Measurements from ENCODE around the gene SMIM22.

SMIM22 gene, protein sequence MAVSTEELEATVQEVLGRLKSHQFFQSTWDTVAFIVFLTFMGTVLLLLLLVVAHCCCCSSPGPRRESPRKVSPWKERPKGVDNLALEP

GRCh38 chr16:4795181-4795827 is at the start of gene SMIM22:
Gene SMIM22, plus strand, starts transcription at chr16:4795369. Its CDS starts 366 bp downstream, at chr16:4795735.
- Histone ChIP-seq H3K4me3 (ENCODE audit: low read depth, low read length) (no peak within 1 kb of the TSS), H2AFZ (ENCODE audit: low read length, unreplicated experiment) (no peak within 1 kb of the TSS)

GRCh38 chr16:4746215-4746614 is 49.0 kb upstream of the SMIM22 start:
- H3K4me3 ChIP-seq (ENCODE audit: low read depth, low read length), result no peak overlapping the region
- no peaks in the 10 kb centered on the region for H3K79me2 ChIP-seq (ENCODE audit: control insufficient read depth, insufficient read depth, low read length, unreplicated experiment)
- no peak overlapping the region for H2AFZ ChIP-seq (ENCODE audit: low read length, unreplicated experiment)
- no peak overlapping the region for H3K27ac ChIP-seq (ENCODE audit: low read depth, low read length)
- H3K4me1 ChIP-seq (ENCODE audit: control insufficient read depth, insufficient read depth, low read length, unreplicated experiment), result no peaks in the 10 kb centered on the region
- no peaks in the 10 kb centered on the region for H3K27me3 ChIP-seq (ENCODE audit: insufficient read depth, low read length)
- H3K36me3 ChIP-seq (ENCODE audit: insufficient read depth, low read length), result no peaks in the 10 kb centered on the region

More at GRCh38 chr16:4795181-4795827, at the start of gene SMIM22:
- no peaks in the 10 kb centered on the region for H3K27me3 ChIP-seq (ENCODE audit: insufficient read depth, low read length)
- no peak within 1 kb of the TSS for H3K27ac ChIP-seq (ENCODE audit: low read depth, low read length)
- H3K36me3 ChIP-seq (ENCODE audit: insufficient read depth, low read length), result no peaks in the 10 kb centered on the region
- no peaks in the 10 kb centered on the region for H3K4me1 ChIP-seq (ENCODE audit: control insufficient read depth, insufficient read depth, low read length, unreplicated experiment)
- H3K79me2 ChIP-seq (ENCODE audit: control insufficient read depth, insufficient read depth, low read length, unreplicated experiment), result no peaks in the 10 kb centered on the region

GRCh38 chr16:4746991-4747574 is 48.1 kb upstream of the SMIM22 start:
- Histone ChIP-seq H3K4me3 (ENCODE audit: low read depth, low read length) (no peak overlapping the region), H3K4me1 (ENCODE audit: control insufficient read depth, insufficient read depth, low read length, unreplicated experiment) (no peaks in the 10 kb centered on the region), H3K27ac (ENCODE audit: low read depth, low read length) (no peak overlapping the region), H2AFZ (ENCODE audit: low read length, unreplicated experiment) (no peak overlapping the region), H3K27me3 (ENCODE audit: insufficient read depth, low read length) (no peaks in the 10 kb centered on the region), H3K36me3 (ENCODE audit: insufficient read depth, low read length) (peaks cover 3% of the 10 kb centered on the region; the same call in 1 of the 2 replicates), H3K79me2 (ENCODE audit: control insufficient read depth, insufficient read depth, low read length, unreplicated experiment) (no peaks in the 10 kb centered on the region)

- H3K27ac ChIP-seq (ENCODE audit: low read depth, low read length), result no peak overlapping the region
- peaks cover 3% of the 10 kb centered on the region; the same call in 1 of the 2 replicates for H3K36me3 ChIP-seq (ENCODE audit: insufficient read depth, low read length)
- H3K4me3 ChIP-seq (ENCODE audit: low read depth, low read length), result no peak overlapping the region
- H3K79me2 ChIP-seq (ENCODE audit: control insufficient read depth, insufficient read depth, low read length, unreplicated experiment), result no peaks in the 10 kb centered on the region
- H3K27me3 ChIP-seq (ENCODE audit: insufficient read depth, low read length), result no peaks in the 10 kb centered on the region
- H2AFZ ChIP-seq (ENCODE audit: low read length, unreplicated experiment), result no peak overlapping the region
- H3K4me1 ChIP-seq (ENCODE audit: control insufficient read depth, insufficient read depth, low read length, unreplicated experiment), result no peaks in the 10 kb centered on the region
Measured at GRCh38 chr16:4747906-4748681, 47.1 kb upstream of the SMIM22 start.

DNA sequence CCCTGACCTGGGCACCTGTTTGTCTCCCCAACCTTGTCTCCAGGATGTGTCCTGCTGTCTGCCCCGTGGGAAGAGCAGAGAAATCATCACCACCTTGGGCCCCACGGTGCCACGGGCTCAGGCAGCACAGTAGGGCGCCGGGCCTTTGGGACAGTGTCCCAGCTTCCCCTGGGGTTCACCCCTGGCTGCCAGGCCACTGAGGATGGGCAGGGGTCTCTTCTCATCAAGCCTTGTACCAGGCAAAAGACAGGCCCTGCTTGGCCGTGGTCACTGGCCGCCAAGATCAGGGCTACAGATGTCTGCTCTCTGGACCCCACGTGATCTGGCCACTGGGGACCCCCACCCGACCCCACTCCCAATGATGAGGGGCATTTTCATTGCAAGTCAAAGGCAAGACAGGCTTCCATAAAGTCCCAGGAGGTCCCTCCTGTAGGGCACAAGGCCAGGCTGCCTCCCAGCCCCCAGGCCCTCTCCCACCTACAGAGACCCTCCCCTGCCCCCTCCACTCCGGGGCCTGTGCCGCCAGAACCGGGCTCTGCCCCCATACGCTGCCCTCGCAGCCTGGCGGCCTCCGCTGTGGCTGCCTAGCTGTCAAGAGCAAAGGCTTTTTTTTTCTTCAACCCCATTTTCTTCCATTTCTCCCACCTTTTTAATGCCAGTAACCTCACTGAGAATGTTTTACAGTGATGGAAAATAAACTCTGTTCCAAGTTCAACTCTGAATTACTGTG is 46.3 kb upstream of the SMIM22 start:
- peaks cover 3% of the 10 kb centered on the region; the same call in 1 of the 2 replicates for H3K36me3 ChIP-seq (ENCODE audit: insufficient read depth, low read length)
- no peak overlapping the region for H3K4me3 ChIP-seq (ENCODE audit: low read depth, low read length)
- H3K27ac ChIP-seq (ENCODE audit: low read depth, low read length), result no peak overlapping the region
- no peaks in the 10 kb centered on the region for H3K4me1 ChIP-seq (ENCODE audit: control insufficient read depth, insufficient read depth, low read length, unreplicated experiment)
- H2AFZ ChIP-seq (ENCODE audit: low read length, unreplicated experiment), result no peak overlapping the region
- no peaks in the 10 kb centered on the region for H3K79me2 ChIP-seq (ENCODE audit: control insufficient read depth, insufficient read depth, low read length, unreplicated experiment)
- no peaks in the 10 kb centered on the region for H3K27me3 ChIP-seq (ENCODE audit: insufficient read depth, low read length)

- Histone ChIP-seq H3K4me3 (ENCODE audit: low read depth, low read length) (no peak overlapping the region), H3K79me2 (ENCODE audit: control insufficient read depth, insufficient read depth, low read length, unreplicated experiment) (no peaks in the 10 kb centered on the region), H3K36me3 (ENCODE audit: insufficient read depth, low read length) (peaks cover 5% of the 10 kb centered on the region; the same call in 1 of the 2 replicates), H3K27me3 (ENCODE audit: insufficient read depth, low read length) (no peaks in the 10 kb centered on the region), H2AFZ (ENCODE audit: low read length, unreplicated experiment) (no peak overlapping the region), H3K27ac (ENCODE audit: low read depth, low read length) (no peak overlapping the region), H3K4me1 (ENCODE audit: control insufficient read depth, insufficient read depth, low read length, unreplicated experiment) (no peaks in the 10 kb centered on the region)
Measured at GRCh38 chr16:4749700-4750257, 45.4 kb upstream of the SMIM22 start.

DNA sequence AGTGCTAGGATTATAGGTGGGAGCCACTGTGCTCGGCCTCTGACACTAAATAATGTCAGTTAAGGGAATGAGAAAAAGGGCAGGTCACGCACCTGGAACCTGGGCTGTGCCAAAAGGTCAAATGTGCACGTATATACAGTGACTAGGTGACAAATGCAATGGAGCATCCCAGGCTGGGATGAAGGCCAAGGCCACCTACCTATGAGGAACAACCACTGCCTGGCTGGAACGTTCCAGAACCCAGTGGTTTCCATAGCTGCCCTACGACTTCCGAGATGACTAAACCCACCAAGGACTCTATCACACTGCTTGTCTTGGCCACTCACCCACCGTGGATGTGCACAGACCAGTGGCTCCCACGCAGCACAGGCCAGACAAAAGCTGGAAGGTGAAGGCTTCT is 44.3 kb upstream of the SMIM22 start:
- peaks cover 14% of the 10 kb centered on the region for H3K36me3 ChIP-seq (ENCODE audit: insufficient read depth, low read length)
- no peak overlapping the region for H2AFZ ChIP-seq (ENCODE audit: low read length, unreplicated experiment)
- no peak overlapping the region for H3K4me3 ChIP-seq (ENCODE audit: low read depth, low read length)
- no peak overlapping the region for H3K27ac ChIP-seq (ENCODE audit: low read depth, low read length)
- no peaks in the 10 kb centered on the region for H3K27me3 ChIP-seq (ENCODE audit: insufficient read depth, low read length)
- no peaks in the 10 kb centered on the region for H3K79me2 ChIP-seq (ENCODE audit: control insufficient read depth, insufficient read depth, low read length, unreplicated experiment)
- H3K4me1 ChIP-seq (ENCODE audit: control insufficient read depth, insufficient read depth, low read length, unreplicated experiment), result no peaks in the 10 kb centered on the region

GRCh38 chr16:4752351-4753100 is 42.6 kb upstream of the SMIM22 start:
- H3K36me3 ChIP-seq (ENCODE audit: insufficient read depth, low read length), result peaks cover 20% of the 10 kb centered on the region
- H3K27me3 ChIP-seq (ENCODE audit: insufficient read depth, low read length), result no peaks in the 10 kb centered on the region
- no peaks in the 10 kb centered on the region for H3K79me2 ChIP-seq (ENCODE audit: control insufficient read depth, insufficient read depth, low read length, unreplicated experiment)
- no peak overlapping the region for H2AFZ ChIP-seq (ENCODE audit: low read length, unreplicated experiment)
- H3K4me3 ChIP-seq (ENCODE audit: low read depth, low read length), result no peak overlapping the region
- H3K4me1 ChIP-seq (ENCODE audit: control insufficient read depth, insufficient read depth, low read length, unreplicated experiment), result no peaks in the 10 kb centered on the region
- no peak overlapping the region for H3K27ac ChIP-seq (ENCODE audit: low read depth, low read length)

DNA sequence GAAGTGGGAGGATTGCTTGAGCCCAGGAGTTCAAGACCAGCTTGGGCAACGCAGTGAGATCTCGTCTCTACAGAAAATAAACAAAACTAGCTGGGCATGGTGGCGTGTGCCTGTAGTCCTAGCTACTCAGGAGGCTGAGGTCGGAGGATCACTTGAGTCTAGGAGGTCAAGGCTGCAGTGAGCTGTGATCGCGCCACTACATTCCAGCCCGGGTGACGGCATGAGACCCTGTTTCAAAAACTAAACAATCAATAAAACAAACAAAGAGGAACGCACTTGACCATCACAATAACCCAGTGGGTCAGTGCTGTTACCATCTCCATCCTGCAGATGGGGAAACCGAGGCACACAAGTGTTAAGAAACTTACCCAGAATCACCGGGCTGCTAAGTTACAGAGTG is 41.9 kb upstream of the SMIM22 start:
- no peaks in the 10 kb centered on the region for H3K79me2 ChIP-seq (ENCODE audit: control insufficient read depth, insufficient read depth, low read length, unreplicated experiment)
- H2AFZ ChIP-seq (ENCODE audit: low read length, unreplicated experiment), result no peak overlapping the region
- H3K4me1 ChIP-seq (ENCODE audit: control insufficient read depth, insufficient read depth, low read length, unreplicated experiment), result no peaks in the 10 kb centered on the region
- H3K36me3 ChIP-seq (ENCODE audit: insufficient read depth, low read length), result peaks cover 20% of the 10 kb centered on the region
- no peaks in the 10 kb centered on the region for H3K27me3 ChIP-seq (ENCODE audit: insufficient read depth, low read length)
- H3K27ac ChIP-seq (ENCODE audit: low read depth, low read length), result no peak overlapping the region
- H3K4me3 ChIP-seq (ENCODE audit: low read depth, low read length), result no peak overlapping the region
